ENCODE data around the gene GALNT9.

The GALNT9 gene

GRCh38 chr12:132367071-132367851, 37.9 kb upstream of the GALNT9 start:
- Histone ChIP-seq H3K4me1 (ENCODE audit: control insufficient read depth, insufficient read depth, low read depth, low read length) (peaks cover 1% of the 10 kb centered on the region), H2BK120ac (ENCODE audit: low read depth, low read length) (no peak overlapping the region), H3K4me3 (ENCODE audit: insufficient read depth in 1 of 2, low read depth in 1 of 2, low read length in 2 of 2) (no peak overlapping the region), H3K23ac (ENCODE audit: low read length in 2 of 2) (no peak overlapping the region), H3K27ac (ENCODE audit: low read length, poor library complexity, severe bottlenecking) (no peak overlapping the region), H3K9me3 (ENCODE audit: control insufficient read depth, low read length) (peaks cover 16% of the 10 kb centered on the region), H3K36me3 (ENCODE audit: control insufficient read depth in 1 of 2, insufficient read depth in 2 of 2, low read depth in 1 of 2, low read length in 2 of 2) (no peaks in the 10 kb centered on the region), H2BK5ac (ENCODE audit: low read depth, low read length, poor library complexity, severe bottlenecking) (no peak overlapping the region), H2BK15ac (ENCODE audit: low read depth, poor library complexity, severe bottlenecking) (no peak overlapping the region), H2AFZ (ENCODE audit: low read depth, low read length) (no peak overlapping the region), H3K14ac (ENCODE audit: low read length in 2 of 2) (no peak overlapping the region), H3K18ac (ENCODE audit: low read depth in 1 of 2, low read length in 2 of 2) (no peak overlapping the region), H3K79me1 (replicated peaks; ENCODE audit: low read length, poor library complexity, severe bottlenecking) (no peaks in the 10 kb centered on the region), H3K9ac (ENCODE audit: low read length) (no peak overlapping the region), H3K4ac (ENCODE audit: low read depth in 1 of 2, low read length in 2 of 2) (no peak overlapping the region), H4K8ac (ENCODE audit: low read length) (no peak overlapping the region), H3K4me2 (ENCODE audit: low read length, poor library complexity, severe bottlenecking) (no peak overlapping the region), H3K27me3 (ENCODE audit: control insufficient read depth in 1 of 2, insufficient read depth in 1 of 2, low read length in 2 of 2) (peaks cover 0 to 54% of the 10 kb centered on the region in 2 experiments), H2BK12ac (ENCODE audit: low read length in 2 of 2) (no peak overlapping the region), H4K91ac (ENCODE audit: low read length) (no peak overlapping the region), H2AK5ac (ENCODE audit: low read length, severe bottlenecking) (no peak overlapping the region)
- 88% methylated on average over 23 of the region's 31 CpGs for WGBS
- DNase-seq, result no peak

- no peak overlapping the region for H3K4me2 ChIP-seq (ENCODE audit: low read length, poor library complexity, severe bottlenecking)
- H3K23ac ChIP-seq (ENCODE audit: low read length in 2 of 2), result no peak overlapping the region
- no peak overlapping the region for H3K4ac ChIP-seq (ENCODE audit: low read depth in 1 of 2, low read length in 2 of 2)
- no peak overlapping the region for H2AFZ ChIP-seq (ENCODE audit: low read depth, low read length)
- peaks cover 1% of the 10 kb centered on the region for H3K4me1 ChIP-seq (ENCODE audit: control insufficient read depth, insufficient read depth, low read depth, low read length)
- WGBS, result 68% methylated on average over 16 of the region's 17 CpGs
- H2BK5ac ChIP-seq (ENCODE audit: low read depth, low read length, poor library complexity, severe bottlenecking), result no peak overlapping the region
- H4K91ac ChIP-seq (ENCODE audit: low read length), result no peak overlapping the region
- H3K36me3 ChIP-seq (ENCODE audit: control insufficient read depth in 1 of 2, insufficient read depth in 2 of 2, low read depth in 1 of 2, low read length in 2 of 2), result no peaks in the 10 kb centered on the region
- no peak overlapping the region for H3K27ac ChIP-seq (ENCODE audit: low read length, poor library complexity, severe bottlenecking)
- no peak overlapping the region for H2BK120ac ChIP-seq (ENCODE audit: low read depth, low read length)
- no peak overlapping the region for H2BK15ac ChIP-seq (ENCODE audit: low read depth, poor library complexity, severe bottlenecking)
- no peaks in the 10 kb centered on the region for H3K79me1 ChIP-seq (replicated peaks; ENCODE audit: low read length, poor library complexity, severe bottlenecking)
- DNase-seq, result no peak
- H3K4me3 ChIP-seq (ENCODE audit: insufficient read depth in 1 of 2, low read depth in 1 of 2, low read length in 2 of 2), result no peak overlapping the region
- no peak overlapping the region for H3K18ac ChIP-seq (ENCODE audit: low read depth in 1 of 2, low read length in 2 of 2)
- no peak overlapping the region for H4K8ac ChIP-seq (ENCODE audit: low read length)
- peaks cover 0 to 49% of the 10 kb centered on the region in 2 experiments for H3K27me3 ChIP-seq (ENCODE audit: control insufficient read depth in 1 of 2, insufficient read depth in 1 of 2, low read length in 2 of 2)
- no peak overlapping the region for H2BK12ac ChIP-seq (ENCODE audit: low read length in 2 of 2)
- H3K14ac ChIP-seq (ENCODE audit: low read length in 2 of 2), result no peak overlapping the region
- H3K9me3 ChIP-seq (ENCODE audit: control insufficient read depth, low read length), result peaks cover 15% of the 10 kb centered on the region
- no peak overlapping the region for H3K9ac ChIP-seq (ENCODE audit: low read length)
- no peak overlapping the region for H2AK5ac ChIP-seq (ENCODE audit: low read length, severe bottlenecking)
Measured at GRCh38 chr12:132366341-132366861, 37.0 kb upstream of the GALNT9 start.

- Histone ChIP-seq H3K27ac (ENCODE audit: low read length, poor library complexity, severe bottlenecking) (no peak overlapping the region), H4K8ac (ENCODE audit: low read length) (no peak overlapping the region), H3K4me1 (ENCODE audit: control insufficient read depth, insufficient read depth, low read depth, low read length) (peaks cover 1% of the 10 kb centered on the region), H3K4me3 (ENCODE audit: insufficient read depth in 1 of 2, low read depth in 1 of 2, low read length in 2 of 2) (no peak overlapping the region), H3K36me3 (ENCODE audit: control insufficient read depth in 1 of 2, insufficient read depth in 2 of 2, low read depth in 1 of 2, low read length in 2 of 2) (no peaks in the 10 kb centered on the region), H3K9me3 (ENCODE audit: control insufficient read depth, low read length) (peaks cover 3% of the 10 kb centered on the region), H3K79me1 (replicated peaks; ENCODE audit: low read length, poor library complexity, severe bottlenecking) (no peaks in the 10 kb centered on the region), H3K9ac (ENCODE audit: low read length) (no peak overlapping the region), H3K27me3 (ENCODE audit: control insufficient read depth in 1 of 2, insufficient read depth in 1 of 2, low read length in 2 of 2) (peaks cover 0 to 37% of the 10 kb centered on the region in 2 experiments), H4K91ac (ENCODE audit: low read length) (no peak overlapping the region), H3K4ac (ENCODE audit: low read depth in 1 of 2, low read length in 2 of 2) (no peak overlapping the region), H2BK15ac (ENCODE audit: low read depth, poor library complexity, severe bottlenecking) (no peak overlapping the region), H3K23ac (ENCODE audit: low read length in 2 of 2) (no peak overlapping the region), H2AK5ac (ENCODE audit: low read length, severe bottlenecking) (no peak overlapping the region), H2BK5ac (ENCODE audit: low read depth, low read length, poor library complexity, severe bottlenecking) (no peak overlapping the region), H3K4me2 (ENCODE audit: low read length, poor library complexity, severe bottlenecking) (peak overlapping the region; percentile 8), H3K18ac (ENCODE audit: low read depth in 1 of 2, low read length in 2 of 2) (no peak overlapping the region), H2AFZ (ENCODE audit: low read depth, low read length) (no peak overlapping the region), H3K14ac (ENCODE audit: low read length in 2 of 2) (no peak overlapping the region), H2BK120ac (ENCODE audit: low read depth, low read length) (no peak overlapping the region), H2BK12ac (ENCODE audit: low read length in 2 of 2) (no peak overlapping the region)
- WGBS, result 91% methylated on average over 10 of the region's 10 CpGs
- DNase-seq, result no peak
Measured at GRCh38 chr12:132365226-132365625, 35.8 kb upstream of the GALNT9 start.

GRCh38 chr12:132364348-132364902, 35.0 kb upstream of the GALNT9 start:
- Histone ChIP-seq H3K23ac (ENCODE audit: low read length in 2 of 2) (no peak overlapping the region), H2BK12ac (ENCODE audit: low read length in 2 of 2) (no peak overlapping the region), H3K79me1 (replicated peaks; ENCODE audit: low read length, poor library complexity, severe bottlenecking) (no peaks in the 10 kb centered on the region), H2BK120ac (ENCODE audit: low read depth, low read length) (no peak overlapping the region), H3K4me3 (ENCODE audit: insufficient read depth in 1 of 2, low read depth in 1 of 2, low read length in 2 of 2) (no peak overlapping the region), H2BK15ac (ENCODE audit: low read depth, poor library complexity, severe bottlenecking) (no peak overlapping the region), H3K14ac (ENCODE audit: low read length in 2 of 2) (no peak overlapping the region), H3K9ac (ENCODE audit: low read length) (no peak overlapping the region), H3K36me3 (ENCODE audit: control insufficient read depth in 1 of 2, insufficient read depth in 2 of 2, low read depth in 1 of 2, low read length in 2 of 2) (no peaks in the 10 kb centered on the region), H2AK5ac (ENCODE audit: low read length, severe bottlenecking) (no peak overlapping the region), H3K4me1 (ENCODE audit: control insufficient read depth, insufficient read depth, low read depth, low read length) (no peaks in the 10 kb centered on the region), H4K91ac (ENCODE audit: low read length) (no peak overlapping the region), H3K4ac (ENCODE audit: low read depth in 1 of 2, low read length in 2 of 2) (no peak overlapping the region), H3K27me3 (ENCODE audit: control insufficient read depth in 1 of 2, insufficient read depth in 1 of 2, low read length in 2 of 2) (peaks cover 0 to 29% of the 10 kb centered on the region in 2 experiments), H3K9me3 (ENCODE audit: control insufficient read depth, low read length) (peaks cover 1% of the 10 kb centered on the region), H4K8ac (ENCODE audit: low read length) (no peak overlapping the region), H3K27ac (ENCODE audit: low read length, poor library complexity, severe bottlenecking) (no peak overlapping the region), H2BK5ac (ENCODE audit: low read depth, low read length, poor library complexity, severe bottlenecking) (no peak overlapping the region), H3K4me2 (ENCODE audit: low read length, poor library complexity, severe bottlenecking) (no peak overlapping the region), H3K18ac (ENCODE audit: low read depth in 1 of 2, low read length in 2 of 2) (no peak overlapping the region), H2AFZ (ENCODE audit: low read depth, low read length) (no peak overlapping the region)
- no peak for DNase-seq
- WGBS, result 76% methylated on average over 9 of the region's 15 CpGs
